GM21447 (cell line): ENCODE results near the gene SMIM1.
A peak's percentile ranks its signal among the peaks of the same experiment; 100 is the strongest.
"Not testable (repeated sequence)": the region's sequence is repeated elsewhere in the genome, so short reads cannot be mapped to it uniquely, and the experiment has no call there.

Experiments
- ATAC-seq: cut with Tn5 transposase; IDR thresholded peaks from one replicate; pipeline ENCODE4 v1.9.1; 2021; ENCODE audit not compliant: unreplicated experiment

Gene SMIM1

DNA sequence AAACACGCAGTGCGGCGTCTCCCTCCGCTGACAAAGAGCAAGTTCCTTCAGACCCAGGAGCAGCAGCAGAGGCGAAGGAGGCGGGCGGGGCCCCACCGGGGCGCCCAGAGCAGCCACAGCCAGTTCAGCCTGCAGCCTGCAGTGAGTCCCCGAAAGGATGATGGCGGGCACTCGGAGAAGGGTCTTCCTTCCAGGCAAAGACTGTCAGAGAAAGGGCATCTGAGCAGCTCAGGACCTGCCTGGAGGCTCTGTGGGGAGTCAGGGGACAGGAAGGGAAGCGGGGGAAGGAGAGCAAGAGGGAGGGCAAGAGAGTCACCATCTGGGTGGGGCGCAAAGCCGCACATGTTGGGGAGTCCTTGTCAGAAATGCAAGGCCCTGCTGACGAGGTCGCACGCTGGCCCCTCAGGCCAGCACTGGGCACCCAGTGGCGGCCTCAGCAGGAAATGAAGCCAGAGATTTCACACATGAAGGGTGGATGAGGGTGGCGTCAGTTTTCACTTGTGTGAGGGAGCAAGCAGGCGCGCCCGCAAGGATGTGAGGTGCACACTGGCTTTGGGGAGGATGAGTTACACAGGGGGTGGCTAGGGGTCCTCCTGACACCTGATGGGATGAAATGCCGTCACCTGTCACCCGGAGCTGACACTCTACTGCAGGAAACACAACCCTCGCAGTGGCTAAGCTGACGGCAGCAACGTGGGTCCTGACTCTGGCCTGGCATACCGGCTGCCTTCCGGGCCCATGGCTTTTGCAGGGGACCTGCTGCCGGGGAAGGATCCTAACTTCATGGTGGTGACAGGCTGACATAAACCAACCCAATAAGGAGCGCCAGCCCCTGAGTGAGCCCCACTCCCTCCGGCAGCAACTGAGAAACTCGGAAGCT, 17.1 kb downstream of the SMIM1 start:
- ATAC-seq, result no peak

DNA sequence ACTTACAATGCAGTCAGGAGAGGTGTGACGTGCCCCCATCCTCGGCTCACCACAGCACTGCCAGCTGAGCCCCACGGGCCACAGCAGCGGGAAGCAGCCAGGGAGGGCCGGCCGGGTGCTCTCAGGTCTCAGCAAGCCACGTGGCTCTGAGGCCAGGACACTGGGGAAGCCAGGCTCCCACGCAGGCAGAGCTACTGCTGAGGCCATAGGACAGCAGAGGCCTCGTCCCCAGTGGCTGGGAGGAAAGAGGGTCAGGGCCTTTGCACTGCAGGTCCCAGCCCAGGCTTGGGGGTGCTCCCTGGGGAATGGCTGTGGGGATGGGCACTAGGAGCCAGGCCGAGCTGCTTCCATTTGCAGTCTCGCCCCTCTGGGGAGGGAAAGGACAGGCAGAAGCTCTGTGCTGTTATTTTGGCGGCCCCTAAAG, 18.0 kb downstream of the SMIM1 start:
- ATAC-seq, result no peak

DNA sequence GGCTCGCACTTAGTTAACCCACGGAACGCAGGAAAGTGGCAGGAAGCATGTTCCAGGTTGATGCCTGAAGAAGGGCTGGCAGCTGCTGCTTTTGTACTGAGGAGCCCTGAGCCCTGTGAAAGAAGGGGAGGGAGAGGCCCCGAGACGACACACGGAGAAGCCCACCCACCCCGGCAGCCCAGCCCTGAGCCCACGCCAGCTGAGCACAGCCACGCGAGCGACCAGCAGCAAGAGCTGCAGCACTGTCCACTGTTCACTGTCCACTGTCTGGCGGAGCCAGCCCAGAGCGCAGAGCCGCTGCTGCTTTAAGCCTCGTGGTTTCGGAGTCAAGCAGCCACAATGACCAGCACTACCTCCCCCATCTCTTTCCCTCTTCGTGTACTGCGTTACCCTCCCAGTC, 18.4 kb downstream of the SMIM1 start:
- no peak for ATAC-seq

DNA sequence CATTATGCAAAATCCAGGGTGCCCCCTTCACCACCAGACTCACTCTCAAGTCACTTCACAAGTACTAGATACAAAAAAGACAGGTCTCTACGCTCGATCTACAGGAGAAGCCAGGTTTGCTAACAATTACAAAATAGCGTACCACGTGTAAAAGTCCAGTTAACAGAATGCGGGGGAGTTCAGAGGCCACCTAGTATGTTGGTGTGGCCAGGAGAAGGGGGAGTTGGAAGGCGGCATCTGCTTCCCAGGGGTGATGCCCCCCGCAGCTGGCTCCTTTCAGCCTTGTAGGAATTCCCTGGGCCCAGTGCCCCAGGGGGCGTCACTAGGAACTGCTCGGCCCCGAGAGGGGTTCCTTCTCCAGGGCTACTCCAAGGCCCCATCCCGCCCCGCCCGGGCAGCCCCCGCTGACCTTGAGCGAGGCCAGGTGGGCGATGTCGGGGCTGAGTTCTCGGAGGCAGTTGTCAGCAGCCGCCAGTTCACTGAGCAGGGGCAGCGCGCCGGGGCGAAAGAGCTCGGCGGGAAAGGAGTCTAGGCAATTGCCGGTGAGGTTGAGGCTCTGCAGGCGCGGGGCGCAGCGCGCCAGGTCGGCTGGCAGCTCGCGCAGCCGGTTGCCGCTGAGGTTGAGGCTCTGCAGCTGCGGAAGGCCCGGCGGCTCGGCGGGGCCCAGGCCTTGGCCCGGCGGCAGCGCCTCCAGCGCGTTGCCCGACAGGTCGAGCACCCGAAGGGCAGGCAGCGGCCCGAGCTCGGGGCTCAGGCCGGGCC, 23.1 kb downstream of the SMIM1 start:
- peak; percentile 18 for ATAC-seq

DNA sequence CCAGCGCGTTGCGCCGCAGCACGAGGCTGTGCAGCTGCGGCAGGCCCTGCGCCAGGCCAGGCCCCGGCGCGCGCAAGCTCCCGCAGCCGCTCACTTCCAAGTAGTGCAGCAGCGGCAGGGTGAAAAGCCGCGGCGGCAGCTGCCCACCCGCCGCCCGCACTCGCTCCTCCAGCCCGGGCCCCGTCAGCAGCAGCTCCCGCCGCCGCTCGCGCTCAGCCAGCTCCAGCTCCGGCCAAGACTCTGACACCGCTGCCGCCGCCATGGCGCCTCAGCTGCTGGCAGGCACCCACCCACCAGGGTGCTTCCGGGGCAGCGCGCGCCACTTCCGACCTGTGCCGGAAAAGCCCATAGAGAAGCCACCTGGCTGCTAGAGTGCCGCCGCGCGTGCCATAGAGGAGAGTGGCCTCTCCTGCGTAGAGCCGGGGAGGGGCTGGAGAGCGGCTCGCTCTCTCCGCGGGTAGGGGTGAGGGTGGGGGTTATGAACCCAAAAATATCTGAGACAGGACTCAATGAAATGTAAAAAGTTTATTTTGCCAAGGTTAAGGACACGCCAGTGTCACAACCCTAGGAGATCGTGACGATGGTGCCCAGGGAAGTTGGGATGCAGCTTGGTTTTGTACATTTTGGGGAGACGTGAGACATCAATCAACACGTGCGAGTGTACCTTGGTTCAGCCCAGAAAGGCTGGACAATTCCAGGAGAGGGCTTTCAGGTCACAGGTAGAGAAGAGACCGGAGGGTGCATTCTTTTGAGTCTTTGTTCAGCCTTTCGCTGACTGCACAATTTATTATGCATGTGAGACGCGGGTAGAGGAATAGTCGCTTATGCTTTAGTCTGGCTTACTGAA, 23.9 kb downstream of the SMIM1 start, which contains the start of gene LRRC47:
Gene LRRC47 (minus strand): TSS at position 284 of the 847 bp plus-strand sequence. CDS start 22 bp downstream, at position 262.
- ATAC-seq, result peak; percentile 95

DNA sequence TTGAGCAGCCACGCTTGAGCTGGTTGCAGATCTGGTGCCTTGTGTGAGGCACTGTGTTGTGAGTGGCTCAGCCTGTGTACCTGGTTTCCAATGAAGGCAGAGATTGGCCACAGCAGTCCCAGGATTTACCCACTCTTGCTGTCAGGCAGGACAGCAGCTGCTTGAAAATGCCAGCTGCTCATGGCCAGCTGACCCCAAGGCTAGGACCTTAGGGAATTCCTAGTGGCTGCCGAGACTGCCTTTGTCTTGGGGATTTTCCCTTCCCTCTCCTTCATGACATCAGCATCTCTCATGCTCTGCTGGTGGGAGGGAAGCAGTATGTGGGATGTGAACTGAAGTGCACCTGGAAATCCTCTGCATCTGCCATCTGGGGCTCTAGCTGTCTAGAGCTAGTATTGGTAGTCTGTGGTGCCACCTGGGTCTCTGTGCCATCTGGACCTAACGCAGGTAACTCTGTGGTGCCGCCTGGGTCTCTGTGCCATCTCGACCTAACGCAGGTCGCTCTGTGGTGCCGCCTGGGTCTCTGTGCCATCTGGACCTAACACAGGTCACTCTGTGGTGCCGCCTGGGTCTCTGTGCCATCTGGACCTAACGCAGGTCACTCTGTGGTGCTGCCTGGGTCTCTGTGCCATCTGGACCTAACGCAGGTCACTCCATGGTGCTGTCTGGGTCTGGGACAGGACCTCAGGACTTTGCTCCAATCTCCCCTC, 27.6 kb downstream of the SMIM1 start:
- no peak for ATAC-seq

DNA sequence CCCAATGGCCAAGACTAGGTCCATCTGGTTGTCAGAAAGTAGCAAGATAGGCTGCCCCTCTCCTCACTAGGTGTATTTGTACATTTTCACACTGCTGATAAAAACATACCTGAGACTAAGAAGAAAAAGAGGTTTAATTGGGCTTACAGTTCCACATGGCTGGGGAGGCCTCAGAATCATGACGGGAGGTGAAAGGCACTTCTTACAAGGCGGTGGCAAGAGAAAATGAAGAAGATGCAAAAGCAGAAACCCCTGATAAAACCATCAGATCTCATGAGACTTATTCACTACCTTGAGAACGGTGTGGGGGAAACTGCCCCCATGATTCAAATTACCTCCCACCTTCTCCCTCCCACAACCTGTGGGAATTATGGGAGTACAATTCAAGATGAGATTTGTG, 28.2 kb downstream of the SMIM1 start:
- not testable (repeated sequence) for ATAC-seq

DNA sequence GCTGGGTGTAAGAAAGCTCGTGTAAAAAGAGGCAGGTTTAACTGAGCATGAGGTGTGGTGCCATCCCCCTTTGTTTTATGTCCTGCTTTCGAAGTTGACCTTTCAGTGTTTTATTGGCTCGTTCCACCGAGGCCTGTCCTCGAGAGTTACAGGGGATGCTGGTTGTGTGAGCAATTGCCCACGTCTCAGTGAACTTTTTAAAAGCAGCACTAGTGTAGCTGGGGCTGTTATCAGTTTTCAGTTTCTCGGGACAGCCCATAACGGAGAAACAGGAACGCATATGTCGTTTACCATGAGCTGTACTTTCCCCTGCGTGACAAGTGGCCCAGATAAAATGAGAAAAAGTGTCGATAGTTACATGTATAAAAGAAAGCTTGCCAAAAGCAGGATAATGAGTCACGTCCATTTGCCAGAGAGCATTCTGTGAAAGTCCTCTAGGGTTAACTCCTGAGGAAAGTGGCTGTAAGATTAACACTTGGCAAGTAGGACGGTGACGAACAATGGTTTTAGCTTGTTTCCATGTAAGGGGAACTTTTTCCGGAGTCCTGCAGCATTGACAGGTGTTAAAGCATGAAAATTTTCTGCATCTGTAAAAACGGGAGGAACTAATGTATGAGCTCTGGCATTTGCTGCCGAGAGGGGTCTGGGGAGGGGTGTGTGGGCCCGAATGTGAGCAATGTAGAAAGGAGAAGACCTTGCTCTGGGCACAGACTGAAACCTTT, 31.5 kb downstream of the SMIM1 start:
- ATAC-seq, result no peak

DNA sequence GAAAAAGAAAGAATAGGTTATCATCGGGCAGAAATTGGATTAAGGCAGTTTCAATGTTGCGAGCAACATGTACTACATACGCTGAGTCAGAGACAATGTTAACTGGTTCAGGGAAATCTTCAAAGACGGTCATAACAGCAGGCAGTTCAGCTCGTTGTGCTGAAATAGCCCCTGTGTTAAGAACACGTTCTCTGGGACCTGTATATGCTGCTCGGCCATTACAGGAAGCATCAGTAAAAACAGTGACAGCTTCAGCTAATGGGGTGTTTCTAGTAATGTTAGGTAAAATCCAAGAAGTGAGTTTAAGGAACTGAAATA, 32.0 kb downstream of the SMIM1 start:
- ATAC-seq, result not testable (repeated sequence)

DNA sequence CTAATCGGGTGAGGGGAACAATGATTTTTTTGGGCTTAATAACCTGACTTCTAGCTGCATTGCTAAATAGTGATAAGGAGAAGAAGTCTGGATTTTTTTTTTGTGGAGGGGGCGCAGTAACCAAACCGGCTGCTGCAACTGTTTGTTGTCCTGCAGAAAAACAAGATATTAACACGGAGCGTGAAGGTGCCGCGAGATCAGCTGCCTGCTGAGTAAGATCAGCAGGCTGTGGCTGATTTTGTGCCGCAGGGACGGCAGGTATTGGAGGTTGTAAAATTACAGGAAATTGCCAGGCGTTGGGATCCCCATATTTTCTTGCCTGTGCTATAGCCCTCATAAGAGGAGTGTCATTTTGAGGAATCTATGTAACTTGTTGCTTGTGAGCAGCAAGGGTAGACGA, 32.5 kb downstream of the SMIM1 start:
- ATAC-seq, result no peak

DNA sequence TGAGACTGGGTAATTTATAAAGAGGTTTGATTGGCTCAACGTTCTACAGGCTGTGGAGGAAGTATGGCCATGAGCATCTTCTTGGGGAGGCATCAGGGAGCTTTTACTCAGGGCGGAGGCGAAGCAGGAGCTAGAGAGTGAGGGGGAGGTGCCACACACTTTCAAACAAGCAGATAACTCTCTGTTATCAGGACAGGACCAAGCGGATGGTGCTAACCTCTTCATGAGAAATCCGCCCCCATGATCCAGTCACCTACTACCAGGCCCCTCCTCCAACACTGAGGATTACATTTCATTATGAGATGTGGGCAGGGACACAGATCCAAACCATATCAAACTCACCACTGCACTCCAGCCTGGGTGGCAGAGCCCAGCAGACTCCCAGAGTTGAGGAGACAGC, 35.2 kb downstream of the SMIM1 start:
- no peak for ATAC-seq

DNA sequence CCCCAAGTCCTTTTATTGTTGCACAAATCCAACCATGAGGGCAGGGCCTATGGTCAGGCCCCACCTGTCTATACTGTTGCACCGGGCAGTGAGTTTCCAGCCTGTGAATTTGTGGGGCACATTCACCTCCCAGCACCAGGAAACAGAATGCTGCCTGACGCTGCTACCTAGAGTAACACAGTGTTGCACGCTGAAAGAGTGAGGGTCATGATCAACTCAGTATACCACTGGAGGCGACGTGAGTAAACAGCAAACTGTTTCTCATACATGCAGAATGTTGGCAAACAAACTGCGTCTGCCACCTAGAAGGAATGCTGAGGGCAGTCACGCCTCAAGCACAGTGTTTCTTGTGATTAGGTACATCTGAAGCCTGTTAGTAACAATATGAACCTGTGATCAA, 37.1 kb downstream of the SMIM1 start:
- no peak for ATAC-seq

DNA sequence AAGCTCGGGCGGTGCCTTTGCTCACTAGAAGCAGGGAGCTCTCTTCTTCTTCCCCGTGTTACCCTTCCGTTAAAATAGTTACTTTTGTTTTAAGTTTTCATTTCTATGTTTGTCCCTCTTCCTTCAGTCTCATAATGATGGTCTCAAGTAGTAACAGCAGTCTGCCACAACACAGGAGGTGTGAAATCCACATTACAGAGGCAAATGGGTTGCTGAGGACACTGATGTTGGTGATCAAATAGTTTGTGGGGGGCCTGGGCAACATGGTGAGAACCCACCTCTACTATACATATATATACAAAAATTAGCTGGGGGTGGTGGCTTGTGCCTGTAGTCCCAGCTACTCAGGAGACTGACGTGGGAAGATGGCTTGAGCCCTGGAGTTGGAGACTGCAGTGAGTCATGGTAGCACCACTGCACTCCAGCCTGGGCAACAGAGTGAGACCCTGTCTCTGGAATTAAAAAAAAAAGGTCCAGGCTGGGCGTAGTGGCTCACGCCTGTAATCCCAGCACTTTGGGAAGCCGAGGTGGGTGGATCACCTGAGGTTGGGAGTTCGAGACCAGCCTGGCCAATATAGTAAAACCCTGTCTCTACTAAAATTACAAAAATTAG, 37.7 kb downstream of the SMIM1 start:
- not testable (repeated sequence) for ATAC-seq

DNA sequence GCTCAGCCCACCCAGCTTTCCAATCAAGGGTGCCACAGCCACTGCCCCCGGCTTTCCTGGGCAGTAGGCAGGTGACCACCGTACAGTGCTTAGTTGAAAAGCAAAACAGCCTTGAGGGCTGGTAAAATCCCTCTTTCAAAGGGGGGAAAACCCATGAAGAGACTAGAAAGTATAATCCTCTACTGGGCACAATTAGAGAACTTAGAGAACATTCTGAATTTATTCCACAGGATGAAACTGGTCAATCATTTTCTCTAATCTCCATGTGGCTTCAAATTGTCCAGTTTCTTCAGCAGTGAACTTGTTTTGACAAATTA, 39.0 kb downstream of the SMIM1 start:
- no peak for ATAC-seq

DNA sequence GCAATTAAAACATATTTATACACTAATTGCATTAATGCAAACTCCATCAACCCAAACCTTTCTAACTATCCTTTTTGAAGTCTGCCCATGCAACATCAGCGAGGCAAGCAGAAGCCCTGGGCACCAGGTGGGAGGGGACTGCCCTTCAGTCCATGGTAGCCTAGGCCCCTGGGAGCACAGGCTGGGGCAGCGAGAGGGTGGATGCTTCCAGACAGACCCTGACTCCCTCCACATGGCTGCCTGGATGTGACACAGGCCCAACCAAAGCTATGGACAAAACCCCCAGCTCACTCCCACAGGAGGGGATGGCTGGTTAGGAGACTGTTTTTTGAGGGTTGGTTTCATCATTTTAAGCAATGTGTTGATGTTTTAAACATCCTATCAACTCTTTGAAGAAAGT, 41.5 kb downstream of the SMIM1 start:
- no peak for ATAC-seq

DNA sequence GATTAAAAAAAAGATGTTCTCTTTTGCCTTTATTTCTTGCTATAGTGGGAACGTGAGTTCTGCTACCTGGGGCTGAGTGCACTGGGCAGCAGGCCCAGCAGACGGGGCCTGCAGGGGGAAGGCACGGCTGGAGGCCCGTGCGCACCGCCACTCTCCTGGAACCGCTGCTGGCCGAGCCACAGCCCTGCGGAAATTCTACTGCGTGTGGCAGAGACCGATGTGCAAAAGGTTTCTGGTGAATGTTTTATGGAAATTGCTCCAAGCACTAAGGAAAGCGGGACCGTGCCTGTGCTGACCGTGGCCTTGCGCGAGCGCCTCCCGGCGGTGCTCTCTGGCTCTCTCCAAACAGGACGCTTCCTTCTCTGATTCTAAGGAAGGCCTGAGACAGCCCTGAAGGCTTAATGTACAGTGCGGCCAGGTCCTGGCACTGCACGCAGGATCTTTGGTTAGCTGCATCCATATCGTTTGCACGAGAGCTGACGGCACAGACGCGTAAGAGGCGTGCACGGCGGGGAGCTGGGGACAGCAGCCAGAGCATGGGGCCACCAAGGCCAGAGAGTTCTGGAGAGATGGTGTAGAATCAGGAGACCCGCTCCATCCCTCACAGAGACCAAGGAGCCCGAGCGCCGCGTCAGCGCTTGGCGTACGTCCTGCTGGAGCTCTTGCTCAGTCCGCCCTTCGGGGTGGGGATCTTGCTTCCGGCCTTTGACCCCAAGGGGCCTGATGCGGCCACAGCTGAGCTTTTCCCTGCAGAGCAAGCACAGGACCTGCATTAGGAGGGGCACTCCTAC, 42.4 kb downstream of the SMIM1 start:
- no peak for ATAC-seq

DNA sequence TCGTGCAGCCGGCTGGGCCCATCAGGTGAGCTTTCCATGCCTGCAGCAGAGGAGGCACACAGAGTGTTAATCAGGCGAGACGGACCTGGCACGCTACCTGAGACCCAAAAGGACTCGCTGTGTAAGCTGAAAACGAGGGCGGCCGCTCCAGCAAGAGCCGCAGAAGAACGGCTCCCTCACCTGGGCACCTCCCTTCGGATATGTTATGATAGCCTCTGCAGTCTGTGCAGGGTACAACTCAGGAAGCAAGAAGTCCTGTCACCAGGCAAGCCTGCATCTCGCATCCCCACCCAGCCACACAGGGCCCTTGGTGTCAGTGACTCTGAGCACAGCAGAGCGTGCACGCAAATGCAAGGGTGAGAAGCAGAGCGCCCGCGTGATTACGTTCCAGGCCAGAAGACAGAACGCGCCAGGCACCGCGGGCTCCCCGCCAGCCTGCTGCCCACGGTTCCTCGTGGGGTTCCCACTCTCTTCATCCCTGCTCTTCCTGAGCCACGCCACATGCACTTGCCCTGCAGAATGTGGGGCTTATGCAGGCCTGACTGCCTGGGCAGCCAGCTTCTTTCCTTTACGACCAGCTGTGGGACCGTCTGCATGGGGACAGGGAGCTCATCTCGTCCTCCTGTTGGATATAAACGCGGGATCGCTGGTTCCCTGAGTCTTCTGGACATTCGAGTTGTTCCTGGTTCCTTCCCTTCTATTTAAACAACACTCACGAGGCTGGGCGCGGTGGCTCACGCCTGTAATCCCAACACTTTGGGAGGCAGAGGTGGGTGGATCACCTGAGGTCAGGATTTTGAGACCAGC, 44.0 kb downstream of the SMIM1 start:
- no peak for ATAC-seq

DNA sequence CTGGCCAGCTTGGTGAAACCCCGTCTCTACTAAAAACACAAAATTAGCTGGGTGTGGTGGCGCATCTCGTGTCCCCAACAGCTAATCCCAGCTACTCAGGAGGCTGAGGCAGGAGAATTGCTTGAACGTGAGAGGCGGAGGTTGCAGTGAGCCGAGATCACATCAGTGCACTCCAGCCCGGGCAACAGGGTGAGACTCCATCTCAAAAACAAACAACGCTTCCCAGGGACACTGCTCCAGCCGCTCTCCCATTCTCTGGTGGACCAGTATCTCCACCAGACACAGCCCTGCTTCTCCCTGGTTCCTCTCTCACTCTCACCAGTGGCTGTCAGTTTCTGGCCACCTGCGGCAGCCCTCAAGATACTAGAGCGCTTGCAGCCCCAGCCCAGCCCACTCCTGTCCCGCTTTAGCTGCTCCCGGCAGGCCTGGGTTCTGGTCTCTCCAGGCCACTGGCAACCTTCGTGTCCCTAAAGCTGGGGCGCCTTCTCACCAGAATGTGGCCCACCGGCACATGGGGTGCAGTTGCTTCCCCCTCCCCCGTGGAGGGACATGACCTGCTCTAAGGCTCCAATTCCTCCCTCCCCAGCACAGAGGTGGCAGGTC, 44.7 kb downstream of the SMIM1 start:
- ATAC-seq, result no peak
